SH-SY5Y (cell line): Measurements from ENCODE around the gene RUNDC3A.

Source experiments
- GATA2 ChIP-seq: IDR thresholded peaks from 2 replicates; pipeline ENCODE4 v1.6.1; 2011; ENCODE audit warnings: mild to moderate bottlenecking, low read depth, low read length
- GATA3 ChIP-seq: IDR thresholded peaks from 2 replicates; pipeline ENCODE4 v1.6.1; 2011; ENCODE audit warnings: low read depth, mild to moderate bottlenecking, low read length, moderate library complexity

The RUNDC3A gene

GRCh38 chr17:44277976-44278375, 30.4 kb upstream of the RUNDC3A start:
- TF ChIP-seq GATA3 (no peak), GATA2 (no peak)

- TF ChIP-seq GATA2 (no peak), GATA3 (no peak)
Observed at GRCh38 chr17:44279346-44279665, 29.1 kb upstream of the RUNDC3A start.

GRCh38 chr17:44279666-44280391, 28.6 kb upstream of the RUNDC3A start:
- TF ChIP-seq GATA3 (no peak), GATA2 (no peak)

- TF ChIP-seq GATA3 = no peak
- TF ChIP-seq GATA2 = no peak
Observed at GRCh38 chr17:44280392-44280937, 27.9 kb upstream of the RUNDC3A start.

- TF ChIP-seq GATA2 (no peak), GATA3 (no peak)
Observed at GRCh38 chr17:44281570-44281969, 26.8 kb upstream of the RUNDC3A start.

- TF ChIP-seq GATA3 (no peak), GATA2 (no peak)
Observed at GRCh38 chr17:44282264-44282663, 26.1 kb upstream of the RUNDC3A start.

- TF ChIP-seq GATA2 (no peak), GATA3 (no peak)
Observed at GRCh38 chr17:44283344-44284023, 24.9 kb upstream of the RUNDC3A start.

- no peak for TF ChIP-seq GATA3
- no peak for TF ChIP-seq GATA2
Observed at GRCh38 chr17:44284024-44284400, 24.4 kb upstream of the RUNDC3A start.

GRCh38 chr17:44287651-44288050, 20.8 kb upstream of the RUNDC3A start:
- TF ChIP-seq GATA2 (no peak), GATA3 (no peak)

GRCh38 chr17:44293509-44294226, 14.7 kb upstream of the RUNDC3A start:
- TF ChIP-seq GATA3 (no peak), GATA2 (no peak)

- TF ChIP-seq GATA2 = no peak
- no peak for TF ChIP-seq GATA3
Observed at GRCh38 chr17:44297975-44298374, 10.4 kb upstream of the RUNDC3A start.

GRCh38 chr17:44304651-44305050, 3.8 kb upstream of the RUNDC3A start:
- TF ChIP-seq GATA3 (no peak), GATA2 (no peak)

- no peak; the same call in 1 of the 2 replicates for TF ChIP-seq GATA2
- TF ChIP-seq GATA3 = no peak
Observed at GRCh38 chr17:44307387-44308186, 814 bp upstream of the RUNDC3A start.

- TF ChIP-seq GATA2 (no peak), GATA3 (no peak)
Observed at GRCh38 chr17:44308865-44309264, 464 bp downstream of the RUNDC3A start.

GRCh38 chr17:44309472-44309871, 1.1 kb downstream of the RUNDC3A start:
- TF ChIP-seq GATA3 (no peak), GATA2 (no peak)
